ENCODE data around the gene HDAC8.

DNA sequence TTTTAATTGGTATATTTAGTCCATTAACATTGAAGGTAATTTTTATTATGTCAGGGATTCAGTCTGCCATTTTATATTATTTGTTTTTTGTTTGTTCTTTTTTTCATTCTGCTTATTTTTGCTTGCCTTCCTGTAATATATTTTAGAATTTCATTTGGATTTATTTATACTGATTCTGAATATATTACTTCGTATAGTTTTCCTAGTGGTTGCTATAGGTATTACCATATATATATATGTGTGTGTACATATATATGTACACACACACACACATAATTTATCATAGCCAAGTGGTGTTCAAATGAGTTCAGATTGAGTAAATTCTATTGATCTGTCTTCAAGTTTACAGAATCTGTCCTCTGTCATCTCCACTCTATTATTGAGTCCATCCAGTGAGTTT is 278.1 kb downstream of the HDAC8 start:
- TF ChIP-seq EZH2phosphoT487 (IDR thresholded peaks at IDR 0.05; ENCODE audit: borderline replicate concordance) = no peak
- TF ChIP-seq, protein P1, sequence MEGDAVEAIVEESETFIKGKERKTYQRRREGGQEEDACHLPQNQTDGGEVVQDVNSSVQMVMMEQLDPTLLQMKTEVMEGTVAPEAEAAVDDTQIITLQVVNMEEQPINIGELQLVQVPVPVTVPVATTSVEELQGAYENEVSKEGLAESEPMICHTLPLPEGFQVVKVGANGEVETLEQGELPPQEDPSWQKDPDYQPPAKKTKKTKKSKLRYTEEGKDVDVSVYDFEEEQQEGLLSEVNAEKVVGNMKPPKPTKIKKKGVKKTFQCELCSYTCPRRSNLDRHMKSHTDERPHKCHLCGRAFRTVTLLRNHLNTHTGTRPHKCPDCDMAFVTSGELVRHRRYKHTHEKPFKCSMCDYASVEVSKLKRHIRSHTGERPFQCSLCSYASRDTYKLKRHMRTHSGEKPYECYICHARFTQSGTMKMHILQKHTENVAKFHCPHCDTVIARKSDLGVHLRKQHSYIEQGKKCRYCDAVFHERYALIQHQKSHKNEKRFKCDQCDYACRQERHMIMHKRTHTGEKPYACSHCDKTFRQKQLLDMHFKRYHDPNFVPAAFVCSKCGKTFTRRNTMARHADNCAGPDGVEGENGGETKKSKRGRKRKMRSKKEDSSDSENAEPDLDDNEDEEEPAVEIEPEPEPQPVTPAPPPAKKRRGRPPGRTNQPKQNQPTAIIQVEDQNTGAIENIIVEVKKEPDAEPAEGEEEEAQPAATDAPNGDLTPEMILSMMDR (conservative IDR thresholded peaks at IDR 0.05; ENCODE audit: low read length) = 0 out of 2 replicates have a peak, but pooled peaks have one; percentile 9

Measured in Loucy (cell line).